PC-9 (cell line): ENCODE data around the gene LCE1C. TPM values are rescaled to one million over a fixed set of nuclear protein-coding genes. Genes with fewer than 3 reads are reported as not detected.

Experiments
- BruUV-seq: library from RNA; stranded (reverse); fragments of 400-500 nt; replicated peaks from 2 replicates; lab custom pipeline; 2021; lab: Mats Ljungman, UMichigan
- CTCF ChIA-PET: fragments of 300-600 bp; sonication (Branson Sonifier 250); formaldehyde crosslinking; loops from one replicate; lab custom pipeline; 2022; ENCODE audit warnings: antibody characterized with exemption; lab: Charles Lee
- POLR2A ChIA-PET: fragments of 300-600 bp; sonication (Branson Sonifier 250); formaldehyde crosslinking; loops from one replicate; lab custom pipeline; 2022; ENCODE audit warnings: antibody characterized with exemption; ENCODE audit not compliant: unreplicated experiment; lab: Charles Lee
- DNase-seq, 2 experiments: peaks; one replicate each; pipeline versions ENCODE4 v3.0.0 to v3.0.0-alpha.2; 2015 to 2022; ENCODE audit warnings: mixed read lengths in 1 of 2
- H2AFZ ChIP-seq: fragments of 200-600 bp; sonication (generic); 2 replicates; pipeline ENCODE4 v1.8.1; 2017; ENCODE audit warnings: antibody characterized with exemption
- H3F3A ChIP-seq: fragments of 200-600 bp; sonication (generic); 2 replicates; pipeline ENCODE4 v1.8.1; 2017; ENCODE audit warnings: antibody characterized with exemption, mild to moderate bottlenecking, low read depth; ENCODE audit not compliant: insufficient read depth
- H3K27ac ChIP-seq: fragments of 200-600 bp; sonication (generic); 2 replicates; pipeline ENCODE4 v1.6.1; 2016; ENCODE audit warnings: mixed run types
- H3K27me3 ChIP-seq: fragments of 200-600 bp; sonication (generic); 2 replicates; pipeline ENCODE4 v1.6.1; 2016; ENCODE audit warnings: low read depth, mixed run types; ENCODE audit not compliant: insufficient read depth
- H3K36me3 ChIP-seq: fragments of 200-600 bp; sonication (generic); 2 replicates; pipeline ENCODE4 v1.6.1; 2016; ENCODE audit warnings: low read depth, mixed run types
- H3K4me1 ChIP-seq: fragments of 200-600 bp; sonication (generic); replicated peaks from 2 replicates; pipeline ENCODE4 v1.6.1; 2016; ENCODE audit warnings: mixed run types; ENCODE audit not compliant: insufficient read depth
- H3K4me2 ChIP-seq: fragments of 200-600 bp; sonication (generic); 2 replicates; pipeline ENCODE4 v1.6.1; 2017; ENCODE audit warnings: mixed run types
- H3K4me3 ChIP-seq: fragments of 200-600 bp; sonication (generic); 2 replicates; pipeline ENCODE4 v1.6.1; 2016; ENCODE audit warnings: mixed run types
- H3K79me2 ChIP-seq: fragments of 200-600 bp; sonication (generic); 2 replicates; pipeline ENCODE4 v1.6.1; 2017; ENCODE audit warnings: low read depth, mixed run types
- H3K9me2 ChIP-seq: fragments of 200-600 bp; sonication (generic); 2 replicates; pipeline ENCODE4 v1.8.1; 2017; ENCODE audit warnings: mild to moderate bottlenecking; ENCODE audit not compliant: insufficient read depth
- H3K9me3 ChIP-seq: fragments of 200-600 bp; sonication (generic); 2 replicates; pipeline ENCODE4 v1.8.1; 2016; ENCODE audit warnings: low read depth; ENCODE audit not compliant: insufficient read depth
- H4K20me1 ChIP-seq: fragments of 200-600 bp; sonication (generic); 2 replicates; pipeline ENCODE4 v1.8.1; 2017; ENCODE audit not compliant: insufficient read depth
- CTCF ChIP-seq: fragments of 200-600 bp; sonication (generic); conservative IDR thresholded peaks from 2 replicates; pipeline ENCODE4 v1.6.1; 2017; ENCODE audit warnings: mixed run types, antibody characterized with exemption, mild to moderate bottlenecking, moderate library complexity
- EZH2 ChIP-seq: fragments of 200-600 bp; sonication (generic); IDR thresholded peaks from 2 replicates; pipeline ENCODE4 v1.8.0; 2017; ENCODE audit warnings: antibody characterized with exemption, low read depth
- intact Hi-C: fragments of 100-400 bp; cut with micrococcal nuclease; formaldehyde crosslinking; loops from one replicate; pipeline ENCODE4 v1.10.0; 2022; ENCODE audit not compliant: unreplicated experiment
- total RNA-seq: library from RNA; stranded (reverse); gene quantifications from 2 replicates; pipeline ENCODE4 v1.2.3, GENCODE V29; 2021

Gene LCE1C
- total RNA-seq, 1 experiment from 2014 or later: not detected

- Histone ChIP-seq H3K36me3 (no peaks in the 10 kb centered on the region), H3F3A (no peaks in the 10 kb centered on the region), H3K9me3 (no peaks in the 10 kb centered on the region), H2AFZ (no peak overlapping the region), H3K79me2 (no peaks in the 10 kb centered on the region), H3K27me3 (peaks cover 57% of the 10 kb centered on the region), H4K20me1 (no peaks in the 10 kb centered on the region), H3K9me2 (no peaks in the 10 kb centered on the region), H3K4me1 (no peaks in the 10 kb centered on the region), H3K4me2 (no peak overlapping the region), H3K4me3 (no peak overlapping the region), H3K27ac (no peak overlapping the region)
- TF ChIP-seq EZH2: no peak
- TF ChIP-seq CTCF: no peak
- ChIA-PET POLR2A (no interaction called here), CTCF (no interaction called here)
- BruUV-seq: no TSS peak
- intact Hi-C loops: no loop called here
- no peak for DNase-seq
Measured at GRCh38 chr1:152756872-152757271, 49.6 kb downstream of the LCE1C start.

Other genes with a start within 250 kb of the LCE1C start
- gene LCE3E, start 239.9 kb downstream of the LCE1C start, total RNA-seq: not detected in 2 replicates
- not detected in 2 replicates for gene LCE3D, start 226.1 kb downstream of the LCE1C start, total RNA-seq
- gene LCE3C, start 206.4 kb downstream of the LCE1C start, total RNA-seq: not detected in 2 replicates
- gene LCE3B, start 192.8 kb downstream of the LCE1C start, total RNA-seq: not detected in 2 replicates
- not detected in 2 replicates for gene LCE3A, start 183.5 kb downstream of the LCE1C start, total RNA-seq
- gene LCE2D, start 143.3 kb downstream of the LCE1C start, total RNA-seq: not detected in 2 replicates
- gene LCE2C, start 131.4 kb downstream of the LCE1C start, total RNA-seq: not detected in 2 replicates
- not detected in 2 replicates for gene LCE2B, start 120.5 kb downstream of the LCE1C start, total RNA-seq
- not detected in 2 replicates for gene LCE2A, start 108.3 kb downstream of the LCE1C start, total RNA-seq
- gene LCE4A, start 98.5 kb downstream of the LCE1C start, total RNA-seq: not detected in 2 replicates
- not detected in 2 replicates for gene KPRP, start 48.6 kb downstream of the LCE1C start, total RNA-seq
- gene LCE1F, start 31.5 kb downstream of the LCE1C start, total RNA-seq: not detected in 2 replicates
- not detected in 2 replicates for gene LCE1E, start 20.4 kb downstream of the LCE1C start, total RNA-seq
- gene LCE1D, start 9.9 kb downstream of the LCE1C start, total RNA-seq: not detected in 2 replicates
- not detected in 2 replicates for gene LCE1B, start 5.3 kb upstream of the LCE1C start, total RNA-seq
- gene LCE1A, start 20.8 kb upstream of the LCE1C start, total RNA-seq: not detected in 2 replicates
- gene LCE6A, start 36.2 kb upstream of the LCE1C start, total RNA-seq: not detected in 2 replicates
- not detected in 2 replicates for gene LCE7A, start 53.3 kb upstream of the LCE1C start, total RNA-seq
- gene SMCP, start 71.7 kb upstream of the LCE1C start, total RNA-seq: not detected in 2 replicates
- gene IVL, start 101.9 kb upstream of the LCE1C start, total RNA-seq: not detected in 2 replicates
- not detected in 2 replicates for gene SPRR5, start 140.6 kb upstream of the LCE1C start, total RNA-seq
- not detected in 2 replicates for gene SPRR4, start 164.0 kb upstream of the LCE1C start, total RNA-seq
- gene SPRR1A, start 177.4 kb upstream of the LCE1C start, total RNA-seq: not detected in 2 replicates
- gene SPRR3, start 195.1 kb upstream of the LCE1C start, total RNA-seq: 0.57 TPM in 1 of 2 replicates, not detected in the other
- not detected in 2 replicates for gene SPRR1B, start 224.6 kb upstream of the LCE1C start, total RNA-seq
- gene SPRR2D, start 234.5 kb upstream of the LCE1C start, total RNA-seq: not detected in 2 replicates